Measurements from ENCODE around the gene SSTR5.

SSTR5 gene

DNA sequence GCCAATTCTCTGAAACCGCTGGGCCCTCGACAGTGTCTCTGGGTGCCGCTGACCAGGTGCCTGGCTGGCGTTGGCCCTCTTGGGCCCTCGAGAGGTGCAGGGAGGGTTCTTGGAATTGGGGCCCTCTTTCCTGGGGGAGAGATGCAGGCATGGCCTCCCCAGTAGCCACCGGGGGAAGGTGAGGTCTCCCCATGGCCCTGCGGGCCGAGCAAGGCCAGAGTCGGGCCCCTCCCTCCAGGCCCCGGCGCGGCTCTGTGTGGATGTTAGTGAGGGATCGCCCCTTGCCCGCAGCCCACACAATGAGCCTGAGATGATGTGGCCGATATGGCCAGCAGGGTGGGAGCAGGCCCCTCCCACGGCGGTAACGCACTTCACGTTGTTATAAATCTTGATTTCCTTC lies 46.6 kb downstream of the SSTR5 start:
- no peak overlapping the region for H3K23ac ChIP-seq (ENCODE audit: low read length in 2 of 2)
- H3K9me3 ChIP-seq (ENCODE audit: control insufficient read depth, low read length): no peaks in the 10 kb centered on the region
- H3K14ac ChIP-seq (ENCODE audit: low read length in 2 of 2): no peak overlapping the region
- no peak overlapping the region for H4K8ac ChIP-seq (ENCODE audit: low read length)
- H3K18ac ChIP-seq (ENCODE audit: low read depth in 1 of 2, low read length in 2 of 2): no peak overlapping the region
- H3K9ac ChIP-seq (ENCODE audit: low read length): no peak overlapping the region
- H3K36me3 ChIP-seq (ENCODE audit: control insufficient read depth in 1 of 2, insufficient read depth in 2 of 2, low read depth in 1 of 2, low read length in 2 of 2): peaks cover 0 to 2% of the 10 kb centered on the region in 2 experiments
- no peak overlapping the region for H3K4me2 ChIP-seq (ENCODE audit: low read length, poor library complexity, severe bottlenecking)
- no peak overlapping the region for H3K4me3 ChIP-seq (ENCODE audit: insufficient read depth in 1 of 2, low read depth in 1 of 2, low read length in 2 of 2)
- H3K4me1 ChIP-seq (ENCODE audit: control insufficient read depth, insufficient read depth, low read depth, low read length): no peaks in the 10 kb centered on the region
- H3K79me1 ChIP-seq (replicated peaks; ENCODE audit: low read length, poor library complexity, severe bottlenecking): no peaks in the 10 kb centered on the region
- H2AK5ac ChIP-seq (ENCODE audit: low read length, severe bottlenecking): no peak overlapping the region
- WGBS: 84% methylated on average over 19 of the region's 19 CpGs
- no peak overlapping the region for H2AFZ ChIP-seq (ENCODE audit: low read depth, low read length)
- peaks cover 16 to 53% of the 10 kb centered on the region in 2 experiments for H3K27me3 ChIP-seq (ENCODE audit: control insufficient read depth in 1 of 2, insufficient read depth in 1 of 2, low read length in 2 of 2)
- DNase-seq: no peak
- no peak overlapping the region for H4K91ac ChIP-seq (ENCODE audit: low read length)
- H3K27ac ChIP-seq (ENCODE audit: low read length, poor library complexity, severe bottlenecking): no peak overlapping the region
- H2BK12ac ChIP-seq (ENCODE audit: low read length in 2 of 2): no peak overlapping the region
- no peak overlapping the region for H2BK15ac ChIP-seq (ENCODE audit: low read depth, poor library complexity, severe bottlenecking)
- H3K4ac ChIP-seq (ENCODE audit: low read depth in 1 of 2, low read length in 2 of 2): no peak overlapping the region
- no peak overlapping the region for H2BK5ac ChIP-seq (ENCODE audit: low read depth, low read length, poor library complexity, severe bottlenecking)
- H2BK120ac ChIP-seq (ENCODE audit: low read depth, low read length): no peak overlapping the region

DNA sequence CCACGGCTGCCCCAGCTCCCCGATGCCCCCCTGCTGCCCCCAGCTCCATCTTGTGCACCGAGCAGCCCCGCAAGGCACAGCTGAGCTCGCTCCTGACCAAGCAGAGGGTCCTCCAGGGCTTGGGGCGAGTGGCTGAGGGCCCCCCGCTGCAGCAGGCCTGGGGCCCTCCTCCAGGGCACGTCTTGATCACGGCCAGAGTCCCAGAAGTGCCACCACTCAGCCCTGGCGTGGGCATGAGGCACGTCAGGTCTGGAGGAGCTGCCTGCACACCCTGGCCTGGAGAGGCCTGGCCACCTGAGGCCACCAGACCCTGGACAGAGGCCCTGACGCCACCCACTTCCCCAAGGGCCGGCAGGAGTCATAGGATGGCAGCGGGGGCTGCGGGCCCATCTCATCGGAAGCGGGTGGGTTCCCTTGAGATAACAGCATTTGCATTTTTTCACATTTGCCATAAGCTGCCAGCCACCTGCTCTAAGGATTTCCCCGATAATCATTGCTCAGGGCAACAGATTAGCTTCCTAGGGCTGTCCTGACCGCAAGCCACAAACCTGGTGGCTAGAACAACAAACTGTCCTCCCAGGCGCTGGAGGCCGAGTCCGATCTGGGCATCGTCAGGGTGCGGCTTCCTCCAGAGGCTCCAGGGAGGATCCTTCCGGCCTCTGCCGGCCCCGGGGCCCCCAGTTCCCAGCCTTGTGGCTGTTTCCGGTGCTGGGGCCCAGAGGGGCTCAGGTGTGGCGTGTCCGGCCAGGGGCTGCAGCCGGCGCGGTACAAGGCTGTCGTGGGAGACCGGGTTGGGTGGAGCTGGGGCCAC lies 47.4 kb downstream of the SSTR5 start:
- no peaks in the 10 kb centered on the region for H3K79me1 ChIP-seq (replicated peaks; ENCODE audit: low read length, poor library complexity, severe bottlenecking)
- H3K4me3 ChIP-seq (ENCODE audit: insufficient read depth in 1 of 2, low read depth in 1 of 2, low read length in 2 of 2): no peak overlapping the region
- H2BK15ac ChIP-seq (ENCODE audit: low read depth, poor library complexity, severe bottlenecking): no peak overlapping the region
- no peak overlapping the region for H4K91ac ChIP-seq (ENCODE audit: low read length)
- no peak overlapping the region for H3K9ac ChIP-seq (ENCODE audit: low read length)
- no peaks in the 10 kb centered on the region for H3K9me3 ChIP-seq (ENCODE audit: control insufficient read depth, low read length)
- H3K14ac ChIP-seq (ENCODE audit: low read length in 2 of 2): no peak overlapping the region
- H4K8ac ChIP-seq (ENCODE audit: low read length): no peak overlapping the region
- DNase-seq: no peak
- no peak overlapping the region for H2BK120ac ChIP-seq (ENCODE audit: low read depth, low read length)
- H3K18ac ChIP-seq (ENCODE audit: low read depth in 1 of 2, low read length in 2 of 2): no peak overlapping the region
- no peak overlapping the region for H2BK12ac ChIP-seq (ENCODE audit: low read length in 2 of 2)
- no peak overlapping the region for H3K4ac ChIP-seq (ENCODE audit: low read depth in 1 of 2, low read length in 2 of 2)
- H3K36me3 ChIP-seq (ENCODE audit: control insufficient read depth in 1 of 2, insufficient read depth in 2 of 2, low read depth in 1 of 2, low read length in 2 of 2): peaks cover 0 to 2% of the 10 kb centered on the region in 2 experiments
- H2AK5ac ChIP-seq (ENCODE audit: low read length, severe bottlenecking): no peak overlapping the region
- no peak overlapping the region for H2BK5ac ChIP-seq (ENCODE audit: low read depth, low read length, poor library complexity, severe bottlenecking)
- peaks cover 16 to 48% of the 10 kb centered on the region in 2 experiments for H3K27me3 ChIP-seq (ENCODE audit: control insufficient read depth in 1 of 2, insufficient read depth in 1 of 2, low read length in 2 of 2)
- no peak overlapping the region for H2AFZ ChIP-seq (ENCODE audit: low read depth, low read length)
- 83% methylated on average over 35 of the region's 35 CpGs for WGBS
- no peak overlapping the region for H3K27ac ChIP-seq (ENCODE audit: low read length, poor library complexity, severe bottlenecking)
- no peaks in the 10 kb centered on the region for H3K4me1 ChIP-seq (ENCODE audit: control insufficient read depth, insufficient read depth, low read depth, low read length)
- H3K4me2 ChIP-seq (ENCODE audit: low read length, poor library complexity, severe bottlenecking): no peak overlapping the region
- H3K23ac ChIP-seq (ENCODE audit: low read length in 2 of 2): no peak overlapping the region

DNA sequence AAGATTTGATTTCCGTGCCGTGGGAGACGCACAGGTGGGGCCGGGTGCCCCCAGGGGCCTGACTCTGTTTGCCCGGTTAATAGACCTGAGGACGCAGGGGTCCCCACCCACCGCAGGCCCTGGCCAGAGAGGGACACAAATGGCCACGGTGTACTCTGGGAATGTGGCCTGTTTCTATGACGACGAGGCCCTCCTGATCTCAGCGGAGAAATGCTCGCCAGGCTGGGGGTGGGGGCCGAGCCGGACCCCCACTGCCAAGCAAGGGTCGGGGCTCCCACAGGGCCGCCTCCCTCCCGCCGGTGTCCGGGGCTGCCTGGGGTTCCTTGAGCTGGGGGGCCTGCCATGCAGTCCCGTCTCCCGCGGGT lies 48.0 kb downstream of the SSTR5 start:
- no peak overlapping the region for H4K8ac ChIP-seq (ENCODE audit: low read length)
- H2BK12ac ChIP-seq (ENCODE audit: low read length in 2 of 2): no peak overlapping the region

DNA sequence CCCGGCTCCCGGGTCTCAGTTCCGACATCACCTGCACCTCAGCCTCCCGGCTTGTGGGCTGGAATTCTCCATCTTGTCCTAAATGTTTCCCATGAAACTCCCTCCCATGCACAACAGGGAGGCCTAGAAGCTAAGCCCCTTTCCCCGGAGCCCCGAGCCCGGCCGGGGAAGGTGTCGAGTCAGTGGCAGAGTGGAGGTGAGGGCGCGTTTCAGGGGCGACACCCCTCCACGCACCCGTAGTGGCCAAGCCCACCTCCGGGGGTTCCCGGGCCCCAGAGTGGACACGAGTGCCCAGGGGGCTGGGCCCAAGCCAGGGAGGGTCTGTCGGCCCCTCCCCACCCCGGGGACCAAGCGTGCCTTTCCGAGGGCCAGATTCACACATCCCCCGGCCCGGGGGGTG lies 48.5 kb downstream of the SSTR5 start:
- H3K9me3 ChIP-seq (ENCODE audit: control insufficient read depth, low read length): no peaks in the 10 kb centered on the region
- no peak overlapping the region for H2BK15ac ChIP-seq (ENCODE audit: low read depth, poor library complexity, severe bottlenecking)
- no peak overlapping the region for H3K18ac ChIP-seq (ENCODE audit: low read depth in 1 of 2, low read length in 2 of 2)
- no peaks in the 10 kb centered on the region for H3K79me1 ChIP-seq (replicated peaks; ENCODE audit: low read length, poor library complexity, severe bottlenecking)
- H3K23ac ChIP-seq (ENCODE audit: low read length in 2 of 2): no peak overlapping the region
- H3K4me3 ChIP-seq (ENCODE audit: insufficient read depth in 1 of 2, low read depth in 1 of 2, low read length in 2 of 2): no peak overlapping the region
- H2BK12ac ChIP-seq (ENCODE audit: low read length in 2 of 2): no peak overlapping the region
- no peak overlapping the region for H3K27ac ChIP-seq (ENCODE audit: low read length, poor library complexity, severe bottlenecking)
- H2BK5ac ChIP-seq (ENCODE audit: low read depth, low read length, poor library complexity, severe bottlenecking): no peak overlapping the region
- no peak overlapping the region for H4K91ac ChIP-seq (ENCODE audit: low read length)
- no peak for DNase-seq
- H3K36me3 ChIP-seq (ENCODE audit: control insufficient read depth in 1 of 2, insufficient read depth in 2 of 2, low read depth in 1 of 2, low read length in 2 of 2): peaks cover 0 to 2% of the 10 kb centered on the region in 2 experiments
- no peak overlapping the region for H2AFZ ChIP-seq (ENCODE audit: low read depth, low read length)
- no peak overlapping the region for H3K9ac ChIP-seq (ENCODE audit: low read length)
- H3K4ac ChIP-seq (ENCODE audit: low read depth in 1 of 2, low read length in 2 of 2): no peak overlapping the region
- no peak overlapping the region for H4K8ac ChIP-seq (ENCODE audit: low read length)
- WGBS: 87% methylated on average over 23 of the region's 23 CpGs
- H2AK5ac ChIP-seq (ENCODE audit: low read length, severe bottlenecking): no peak overlapping the region
- peaks cover 16 to 54% of the 10 kb centered on the region in 2 experiments for H3K27me3 ChIP-seq (ENCODE audit: control insufficient read depth in 1 of 2, insufficient read depth in 1 of 2, low read length in 2 of 2)
- H3K4me2 ChIP-seq (ENCODE audit: low read length, poor library complexity, severe bottlenecking): no peak overlapping the region
- no peaks in the 10 kb centered on the region for H3K4me1 ChIP-seq (ENCODE audit: control insufficient read depth, insufficient read depth, low read depth, low read length)
- no peak overlapping the region for H2BK120ac ChIP-seq (ENCODE audit: low read depth, low read length)
- H3K14ac ChIP-seq (ENCODE audit: low read length in 2 of 2): no peak overlapping the region

More for the DNA sequence above, 48.0 kb downstream of the SSTR5 start:
- no peak overlapping the region for H2BK15ac ChIP-seq (ENCODE audit: low read depth, poor library complexity, severe bottlenecking)
- no peak overlapping the region for H3K4me2 ChIP-seq (ENCODE audit: low read length, poor library complexity, severe bottlenecking)
- no peak overlapping the region for H2BK5ac ChIP-seq (ENCODE audit: low read depth, low read length, poor library complexity, severe bottlenecking)
- 92% methylated on average over 22 of the region's 22 CpGs for whole genome bisulfite sequencing
- H2AK5ac ChIP-seq (ENCODE audit: low read length, severe bottlenecking): no peak overlapping the region
- H3K36me3 ChIP-seq (ENCODE audit: control insufficient read depth in 1 of 2, insufficient read depth in 2 of 2, low read depth in 1 of 2, low read length in 2 of 2): peaks cover 0 to 2% of the 10 kb centered on the region in 2 experiments
- DNase-seq: no peak
- H3K18ac ChIP-seq (ENCODE audit: low read depth in 1 of 2, low read length in 2 of 2): no peak overlapping the region
- peaks cover 16 to 51% of the 10 kb centered on the region in 2 experiments for H3K27me3 ChIP-seq (ENCODE audit: control insufficient read depth in 1 of 2, insufficient read depth in 1 of 2, low read length in 2 of 2)
- H3K23ac ChIP-seq (ENCODE audit: low read length in 2 of 2): no peak overlapping the region
- H3K4me3 ChIP-seq (ENCODE audit: insufficient read depth in 1 of 2, low read depth in 1 of 2, low read length in 2 of 2): no peak overlapping the region
- no peak overlapping the region for H2BK120ac ChIP-seq (ENCODE audit: low read depth, low read length)
- no peaks in the 10 kb centered on the region for H3K79me1 ChIP-seq (replicated peaks; ENCODE audit: low read length, poor library complexity, severe bottlenecking)
- H3K14ac ChIP-seq (ENCODE audit: low read length in 2 of 2): no peak overlapping the region
- no peak overlapping the region for H3K4ac ChIP-seq (ENCODE audit: low read depth in 1 of 2, low read length in 2 of 2)
- no peak overlapping the region for H3K27ac ChIP-seq (ENCODE audit: low read length, poor library complexity, severe bottlenecking)
- no peak overlapping the region for H2AFZ ChIP-seq (ENCODE audit: low read depth, low read length)
- no peaks in the 10 kb centered on the region for H3K4me1 ChIP-seq (ENCODE audit: control insufficient read depth, insufficient read depth, low read depth, low read length)
- H3K9ac ChIP-seq (ENCODE audit: low read length): no peak overlapping the region
- H4K91ac ChIP-seq (ENCODE audit: low read length): no peak overlapping the region
- H3K9me3 ChIP-seq (ENCODE audit: control insufficient read depth, low read length): no peaks in the 10 kb centered on the region
